Activated B cell treated with CpG ODN at 0.5 μM for 24 hours (primary cell): ENCODE data around the gene AQP5. TPM values are rescaled to one million over a fixed set of nuclear protein-coding genes. Genes with fewer than 3 reads are reported as not detected.

Experiments
- ATAC-seq: fragments of 200-7000 bp; cut with Tn5 transposase; one replicate; pipeline ENCODE4 v1.10.0; 2021; ENCODE audit warnings: low read depth, mild to moderate bottlenecking, moderate library complexity
- CTCF ChIA-PET: fragments of 350-600 bp; sonication (Branson Sonifier 250); formaldehyde crosslinking; loops from one replicate; lab custom pipeline; 2021; ENCODE audit warnings: antibody characterized with exemption; lab: Charles Lee
- POLR2A ChIA-PET: fragments of 350-600 bp; sonication (Branson Sonifier 250); formaldehyde crosslinking; loops from one replicate; lab custom pipeline; 2021; ENCODE audit warnings: antibody characterized with exemption; lab: Charles Lee
- DNase-seq: peaks from one replicate; pipeline ENCODE4 v3.0.0; 2022
- H3K27ac Mint-ChIP-seq: one replicate; pipeline ENCODE4 v1.8.0; 2020; ENCODE audit warnings: mixed read lengths
- H3K27me3 Mint-ChIP-seq: one replicate; pipeline ENCODE4 v1.8.0; 2021; ENCODE audit warnings: mixed read lengths
- H3K36me3 Mint-ChIP-seq: one replicate; pipeline ENCODE4 v1.8.0; 2021; ENCODE audit warnings: low read depth, mixed read lengths
- H3K4me1 Mint-ChIP-seq: one replicate; pipeline ENCODE4 v1.8.0; 2021; ENCODE audit warnings: mixed read lengths
- H3K4me3 Mint-ChIP-seq: one replicate; pipeline ENCODE4 v1.8.0; 2020; ENCODE audit warnings: mild to moderate bottlenecking, mixed read lengths
- H3K9me3 Mint-ChIP-seq: one replicate; pipeline ENCODE4 v1.8.0; 2020; ENCODE audit warnings: mixed read lengths
- intact Hi-C: fragments of 100-400 bp; cut with micrococcal nuclease; formaldehyde crosslinking; loops from one replicate; pipeline ENCODE4 v1.15.1; 2024
- total RNA-seq: library from RNA; stranded (reverse); gene quantifications from 2 replicates; pipeline ENCODE4 v1.2.3, GENCODE V29; 2022
- TF ChIP-seq, protein P1 (sequence below): fragments of 200-600 bp; IDR thresholded peaks from one replicate; pipeline ENCODE4 v1.8.0; 2022; ENCODE audit warnings: antibody characterized with exemption, mild to moderate bottlenecking

AQP5 gene
- total RNA-seq, 1 donor from 2014 or later = not detected

DNA sequence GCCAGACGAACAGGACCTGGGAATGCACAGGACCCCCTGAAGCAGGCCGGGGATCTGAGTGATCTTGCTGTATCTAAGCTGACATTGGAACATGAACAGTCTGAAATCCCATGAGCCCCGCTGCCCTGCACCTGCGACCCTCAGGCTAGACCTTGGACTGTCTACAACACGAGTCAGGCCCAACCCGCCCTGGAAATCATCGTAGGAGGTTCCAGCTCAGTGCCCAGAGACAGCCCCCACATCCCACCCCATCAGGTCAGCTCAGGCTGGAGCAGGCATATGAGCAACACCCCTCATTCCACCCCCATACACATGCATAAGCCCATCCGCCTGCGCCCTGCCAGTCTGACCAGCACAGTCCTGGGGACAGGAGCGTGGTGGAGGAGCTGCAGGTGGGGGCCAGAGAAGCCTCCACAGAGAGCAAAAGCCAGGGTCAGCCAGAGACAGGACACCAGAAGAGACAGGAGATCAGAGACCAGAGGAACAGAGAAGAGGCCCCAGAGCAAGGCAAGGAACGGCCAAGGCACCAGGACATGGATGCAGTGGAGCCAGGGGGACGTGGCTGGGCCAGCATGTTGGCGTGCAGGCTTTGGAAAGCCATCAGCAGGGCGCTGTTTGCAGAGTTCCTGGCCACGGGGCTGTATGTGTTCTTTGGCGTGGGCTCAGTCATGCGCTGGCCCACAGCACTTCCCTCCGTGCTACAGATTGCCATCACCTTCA lies 11.1 kb downstream of the AQP5 start, which contains the start of gene AQP6:
AQP6 (plus strand) TSS at position 307 of the 720 bp plus-strand sequence; CDS start at position 534, 227 bp downstream.
- no peak for ATAC-seq
- ChIA-PET CTCF (interaction anchor here (2.0 kb wide), 1 partner anchor 83 kb away, joined by 5 read pairs; no protein-coding TSS in a partner anchor), POLR2A (interaction anchor here (0.6 kb wide), 1 partner anchor 61 kb away, joined by 13 read pairs; no protein-coding TSS in a partner anchor)
- peaks cover 10% of the 10 kb centered on the region for H3K27me3 Mint-ChIP-seq
- H3K36me3 Mint-ChIP-seq = no peaks in the 10 kb centered on the region
- TF ChIP-seq, protein P1, sequence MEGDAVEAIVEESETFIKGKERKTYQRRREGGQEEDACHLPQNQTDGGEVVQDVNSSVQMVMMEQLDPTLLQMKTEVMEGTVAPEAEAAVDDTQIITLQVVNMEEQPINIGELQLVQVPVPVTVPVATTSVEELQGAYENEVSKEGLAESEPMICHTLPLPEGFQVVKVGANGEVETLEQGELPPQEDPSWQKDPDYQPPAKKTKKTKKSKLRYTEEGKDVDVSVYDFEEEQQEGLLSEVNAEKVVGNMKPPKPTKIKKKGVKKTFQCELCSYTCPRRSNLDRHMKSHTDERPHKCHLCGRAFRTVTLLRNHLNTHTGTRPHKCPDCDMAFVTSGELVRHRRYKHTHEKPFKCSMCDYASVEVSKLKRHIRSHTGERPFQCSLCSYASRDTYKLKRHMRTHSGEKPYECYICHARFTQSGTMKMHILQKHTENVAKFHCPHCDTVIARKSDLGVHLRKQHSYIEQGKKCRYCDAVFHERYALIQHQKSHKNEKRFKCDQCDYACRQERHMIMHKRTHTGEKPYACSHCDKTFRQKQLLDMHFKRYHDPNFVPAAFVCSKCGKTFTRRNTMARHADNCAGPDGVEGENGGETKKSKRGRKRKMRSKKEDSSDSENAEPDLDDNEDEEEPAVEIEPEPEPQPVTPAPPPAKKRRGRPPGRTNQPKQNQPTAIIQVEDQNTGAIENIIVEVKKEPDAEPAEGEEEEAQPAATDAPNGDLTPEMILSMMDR = no peak
- H3K9me3 Mint-ChIP-seq = no peaks in the 10 kb centered on the region
- DNase-seq = no peak
- H3K4me1 Mint-ChIP-seq = no peaks in the 10 kb centered on the region
- intact Hi-C loops = no loop called here
- H3K4me3 Mint-ChIP-seq = no peak within 1 kb of the TSS
- H3K27ac Mint-ChIP-seq = no peak within 1 kb of the TSS

DNA sequence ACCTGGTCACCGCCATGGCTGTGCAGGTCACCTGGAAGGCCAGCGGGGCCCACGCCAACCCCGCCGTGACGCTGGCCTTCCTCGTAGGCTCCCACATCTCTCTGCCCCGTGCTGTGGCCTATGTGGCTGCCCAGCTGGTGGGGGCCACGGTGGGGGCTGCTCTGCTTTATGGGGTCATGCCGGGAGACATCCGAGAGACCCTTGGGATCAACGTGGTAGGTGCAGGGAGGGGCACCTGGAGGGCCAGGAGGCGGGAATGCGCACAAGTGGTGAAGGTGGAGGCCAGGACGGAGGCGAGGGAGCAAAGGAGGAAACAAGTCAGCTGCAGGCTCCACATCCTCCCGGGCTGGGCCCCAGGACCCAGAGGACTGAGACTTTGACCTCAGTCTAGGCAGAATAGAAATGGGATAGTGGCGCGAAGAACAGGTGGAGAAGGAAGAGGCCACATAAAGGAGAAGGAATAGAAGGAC lies 11.7 kb downstream of the AQP5 start:
- H3K36me3 Mint-ChIP-seq = no peaks in the 10 kb centered on the region
- H3K4me3 Mint-ChIP-seq = no peak overlapping the region
- no peaks in the 10 kb centered on the region for H3K9me3 Mint-ChIP-seq
- TF ChIP-seq, protein P1 = no peak
- H3K27ac Mint-ChIP-seq = no peak overlapping the region
- ChIA-PET CTCF (interaction anchor here (2.0 kb wide), 1 partner anchor 82 kb away, joined by 5 read pairs; no protein-coding TSS in a partner anchor), POLR2A (no interaction called here)
- ATAC-seq (no peak), DNase-seq (no peak)
- no peaks in the 10 kb centered on the region for H3K4me1 Mint-ChIP-seq
- peaks cover 5% of the 10 kb centered on the region for H3K27me3 Mint-ChIP-seq
- intact Hi-C loops = no loop called here

DNA sequence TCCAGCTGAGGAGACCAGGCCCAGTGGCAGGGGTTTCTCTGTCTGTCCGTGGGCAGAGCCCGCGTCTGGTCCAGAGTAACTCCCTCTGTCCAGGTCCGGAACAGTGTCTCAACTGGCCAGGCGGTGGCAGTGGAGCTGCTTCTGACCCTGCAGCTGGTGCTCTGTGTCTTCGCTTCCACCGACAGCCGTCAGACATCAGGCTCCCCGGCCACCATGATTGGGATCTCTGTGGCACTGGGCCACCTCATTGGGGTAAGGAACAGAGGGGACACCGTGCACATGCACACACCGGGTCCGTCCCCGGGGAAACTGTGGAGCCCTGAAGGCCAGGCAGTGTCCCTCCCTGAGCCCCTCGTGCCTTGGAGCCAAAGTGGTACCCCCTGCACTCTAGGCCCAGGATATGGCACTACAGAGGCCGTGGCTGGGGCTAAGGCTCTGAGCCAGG lies 12.6 kb downstream of the AQP5 start:
- ChIA-PET POLR2A (no interaction called here), CTCF (no interaction called here)
- no peaks in the 10 kb centered on the region for H3K36me3 Mint-ChIP-seq
- H3K27ac Mint-ChIP-seq = no peak overlapping the region
- no peaks in the 10 kb centered on the region for H3K9me3 Mint-ChIP-seq
- no peak overlapping the region for H3K4me3 Mint-ChIP-seq
- ATAC-seq (no peak), DNase-seq (no peak)
- intact Hi-C loops = no loop called here
- TF ChIP-seq, protein P1 = no peak
- H3K4me1 Mint-ChIP-seq = no peaks in the 10 kb centered on the region
- H3K27me3 Mint-ChIP-seq = no peaks in the 10 kb centered on the region

DNA sequence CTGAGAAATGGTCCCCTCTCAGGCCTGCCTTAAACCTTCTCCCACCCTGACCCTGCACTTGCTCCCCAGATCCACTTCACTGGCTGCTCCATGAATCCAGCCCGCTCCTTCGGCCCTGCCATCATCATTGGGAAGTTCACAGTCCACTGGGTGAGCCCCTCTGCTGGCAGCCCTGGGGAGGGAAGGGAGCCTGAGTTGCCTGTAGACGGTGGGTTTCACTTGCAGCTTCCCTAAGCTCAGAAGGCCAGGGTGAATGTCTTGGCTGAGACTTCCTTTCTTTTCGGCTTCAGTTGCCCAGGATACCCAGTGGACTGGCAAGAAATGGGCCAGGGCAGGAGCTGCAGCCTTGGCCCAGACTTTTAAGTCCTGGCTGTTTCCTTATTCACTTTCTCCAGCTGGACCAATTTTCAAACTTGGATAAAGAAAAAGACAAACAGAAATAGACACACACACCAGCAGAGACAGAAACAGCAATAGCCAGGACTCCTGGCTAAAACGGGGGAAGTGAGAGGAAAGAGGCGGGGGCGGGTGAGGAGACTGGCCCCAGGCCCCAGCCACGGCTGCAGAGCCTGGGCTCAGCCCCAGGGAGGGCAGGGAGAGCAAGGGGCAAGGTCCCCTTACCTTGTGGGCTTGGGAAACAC lies 13.1 kb downstream of the AQP5 start:
- intact Hi-C loops = no loop called here
- H3K27ac Mint-ChIP-seq = no peak overlapping the region
- ATAC-seq (no peak), DNase-seq (no peak)
- no peak overlapping the region for H3K4me3 Mint-ChIP-seq
- no peaks in the 10 kb centered on the region for H3K9me3 Mint-ChIP-seq
- H3K27me3 Mint-ChIP-seq = no peaks in the 10 kb centered on the region
- TF ChIP-seq, protein P1 = no peak
- ChIA-PET CTCF (no interaction called here), POLR2A (no interaction called here)
- H3K4me1 Mint-ChIP-seq = no peaks in the 10 kb centered on the region
- H3K36me3 Mint-ChIP-seq = no peaks in the 10 kb centered on the region

DNA sequence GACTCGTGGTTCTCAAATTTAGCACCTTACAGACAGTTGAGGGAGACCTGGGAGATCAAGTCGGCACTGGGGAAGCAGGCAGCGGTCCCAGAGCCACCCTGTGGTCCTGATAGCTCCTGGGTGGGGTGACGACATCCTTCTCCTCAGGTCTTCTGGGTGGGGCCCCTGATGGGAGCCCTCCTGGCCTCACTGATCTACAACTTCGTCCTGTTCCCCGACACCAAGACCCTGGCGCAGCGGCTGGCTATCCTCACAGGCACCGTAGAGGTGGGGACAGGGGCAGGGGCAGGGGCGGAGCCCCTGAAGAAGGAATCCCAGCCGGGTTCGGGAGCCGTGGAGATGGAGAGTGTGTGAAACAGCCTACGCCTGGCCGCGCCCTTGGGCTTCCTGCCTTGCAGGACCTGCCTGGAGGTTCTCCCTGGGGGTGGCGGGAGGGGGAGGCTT lies 13.7 kb downstream of the AQP5 start:
- Mint-ChIP-seq H3K9me3 (no peaks in the 10 kb centered on the region), H3K27ac (no peak overlapping the region), H3K36me3 (no peaks in the 10 kb centered on the region), H3K27me3 (no peaks in the 10 kb centered on the region), H3K4me1 (no peaks in the 10 kb centered on the region), H3K4me3 (no peak overlapping the region)
- TF ChIP-seq, protein P1 = no peak
- POLR2A ChIA-PET = no interaction called here
- CTCF ChIA-PET = no interaction called here
- ATAC-seq = no peak
- no peak for DNase-seq
- intact Hi-C loops = no loop called here
